ENCODE data around the gene LILRB1. TPM values are rescaled to one million over a fixed set of nuclear protein-coding genes. Genes with fewer than 3 reads are reported as not detected.
A peak's percentile ranks its signal among the peaks of the same experiment; 100 is the strongest.
"Not testable (repeated sequence)": the region's sequence is repeated elsewhere in the genome, so short reads cannot be mapped to it uniquely, and the experiment has no call there.

The LILRB1 gene
- total and polyA plus RNA-seq, 9 of the 15 experiments (the other 6 are each of a cell fraction or from before 2014, with no cell fraction given): not detected

- TF ChIP-seq REST (IDR thresholded peaks at IDR 0.05; ENCODE audit: borderline replicate concordance): peak; percentile 66
- not testable (repeated sequence) for TF ChIP-seq REST (CRISPR knock-in tag; IDR thresholded peaks at IDR 0.05; ENCODE audit: low read depth)
Measured at GRCh38 chr19:54676210-54676834, 46.0 kb downstream of the LILRB1 start (continued).
